NCI-H82 (cell line): Measurements from ENCODE around the gene FN3KRP.

ENCODE experiments used
- DNase-seq: peaks from one replicate; lab custom pipeline; 2025; lab: John Stamatoyannopoulos, UW

FN3KRP gene

GRCh38 chr17:82709676-82710498 lies 6.6 kb upstream of the FN3KRP start:
- no peak for DNase-seq

- DNase-seq = peak; percentile 43
Measured at GRCh38 chr17:82710499-82711232, 5.8 kb upstream of the FN3KRP start.

GRCh38 chr17:82713071-82713723 lies 3.3 kb upstream of the FN3KRP start:
- DNase-seq = no peak

GRCh38 chr17:82718986-82719685 lies 2.6 kb downstream of the FN3KRP start:
- DNase-seq = no peak

- DNase-seq = no peak
Measured at GRCh38 chr17:82720204-82720603, 3.7 kb downstream of the FN3KRP start.

GRCh38 chr17:82722341-82723013 lies 6.0 kb downstream of the FN3KRP start:
- DNase-seq = no peak

GRCh38 chr17:82723169-82723807 lies 6.8 kb downstream of the FN3KRP start:
- DNase-seq = no peak

GRCh38 chr17:82726427-82726826 lies 9.9 kb downstream of the FN3KRP start:
- no peak for DNase-seq

- no peak for DNase-seq
Measured at GRCh38 chr17:82729479-82730260, 13.2 kb downstream of the FN3KRP start.

- DNase-seq = no peak
Measured at GRCh38 chr17:82732118-82732743, 15.7 kb downstream of the FN3KRP start.

GRCh38 chr17:82734987-82735866 lies 18.7 kb downstream of the FN3KRP start, which contains the start of gene FN3K:
Gene FN3K, plus strand, starts transcription at chr17:82735615. Its CDS starts 22 bp downstream, at chr17:82735637.
- peak; percentile 70 for DNase-seq

- DNase-seq = no peak
Measured at GRCh38 chr17:82736511-82737185, 20.1 kb downstream of the FN3KRP start.

GRCh38 chr17:82737967-82738877 lies 21.7 kb downstream of the FN3KRP start:
- DNase-seq = no peak

- peak; percentile 43 for DNase-seq
Measured at GRCh38 chr17:82740906-82741759, 24.6 kb downstream of the FN3KRP start.

GRCh38 chr17:82743344-82744219 lies 27.1 kb downstream of the FN3KRP start:
- DNase-seq = no peak
